ENCODE data around the gene IGIP. TPM values are rescaled to one million over a fixed set of nuclear protein-coding genes. Genes with fewer than 3 reads are reported as not detected.

Gene IGIP
- total and polyA plus RNA-seq, 10 donors: 4.7 to 20.4 (median 11.2) TPM

DNA sequence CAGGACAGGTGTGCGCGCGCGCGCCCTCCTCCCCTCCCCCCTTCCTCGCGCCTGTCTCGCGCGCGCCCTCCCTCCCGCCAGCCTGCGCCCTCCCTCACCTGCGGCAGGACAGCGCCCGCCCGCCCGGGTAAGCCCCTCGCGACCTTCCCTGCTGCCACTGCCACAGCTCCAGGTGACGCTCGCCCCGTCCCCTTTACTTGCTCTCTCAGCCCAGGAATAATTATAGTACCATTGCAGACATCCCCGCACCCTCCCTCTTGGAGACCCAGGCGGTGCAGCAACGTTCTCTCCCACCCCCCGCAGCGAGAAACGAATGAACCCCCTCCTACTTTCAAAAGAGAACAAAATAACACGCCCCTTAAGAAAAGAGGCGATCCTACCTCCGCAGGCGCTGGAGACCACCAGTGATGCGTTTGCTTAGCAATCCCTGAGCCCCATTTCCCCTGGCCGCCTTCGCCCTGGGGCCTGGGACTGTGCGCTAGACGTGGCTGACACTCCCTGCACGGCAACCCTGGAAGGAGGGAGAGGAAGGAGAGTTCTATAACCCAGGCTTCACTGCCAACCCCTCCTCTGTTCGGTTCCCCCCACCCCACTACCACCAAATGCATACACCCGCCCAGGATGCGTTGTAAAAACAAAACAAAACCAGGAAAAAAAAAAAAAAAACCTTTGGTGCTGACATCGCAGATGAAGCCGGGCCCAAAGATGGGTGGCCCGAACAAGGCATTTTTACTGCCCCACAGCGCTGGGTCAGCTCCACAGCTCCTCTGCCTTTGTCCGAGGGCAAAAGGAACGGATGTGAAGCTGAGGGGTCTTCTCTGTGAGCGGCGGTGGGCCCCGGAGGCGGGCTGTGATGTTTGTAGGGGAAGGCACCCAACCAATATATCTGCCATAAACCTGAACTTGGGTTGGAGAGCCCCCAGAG lies 17.4 kb upstream of the IGIP start:
- intact Hi-C loops (cut with DNase I; ENCODE audit: low total_unique reads): no loop called here
- DNase-seq: peak; percentile 85
- Histone ChIP-seq H3K9me3 (no peaks in the 10 kb centered on the region), H3K27ac (peak overlapping the region; percentile 96 to 99 (median 98)), H3K4me3 (peak overlapping the region; percentile 52 to 86 (median 66)), H3K4me1 (peaks cover 33 to 70% (median 54%) of the 10 kb centered on the region in 6 donors), H3K27me3 (replicated peaks in 1 of 7) (peaks cover 0 to 52% (median 0%) of the 10 kb centered on the region in 7 donors), H3K36me3 (no peaks in the 10 kb centered on the region)
- TF ChIP-seq POLR2A (IDR thresholded peaks at IDR 0.05) (no peak), POLR2AphosphoS5 (IDR thresholded peaks at IDR 0.05) (no peak), CTCF (IDR thresholded peaks at IDR 0.05 in 8 of 11, conservative IDR thresholded peaks at IDR 0.05 in 3 of 11) (no peak)
- WGBS, 5 donors: 1 to 3% (median 2%) methylated on average over 37 to 52 of the region's 52 CpGs

DNA sequence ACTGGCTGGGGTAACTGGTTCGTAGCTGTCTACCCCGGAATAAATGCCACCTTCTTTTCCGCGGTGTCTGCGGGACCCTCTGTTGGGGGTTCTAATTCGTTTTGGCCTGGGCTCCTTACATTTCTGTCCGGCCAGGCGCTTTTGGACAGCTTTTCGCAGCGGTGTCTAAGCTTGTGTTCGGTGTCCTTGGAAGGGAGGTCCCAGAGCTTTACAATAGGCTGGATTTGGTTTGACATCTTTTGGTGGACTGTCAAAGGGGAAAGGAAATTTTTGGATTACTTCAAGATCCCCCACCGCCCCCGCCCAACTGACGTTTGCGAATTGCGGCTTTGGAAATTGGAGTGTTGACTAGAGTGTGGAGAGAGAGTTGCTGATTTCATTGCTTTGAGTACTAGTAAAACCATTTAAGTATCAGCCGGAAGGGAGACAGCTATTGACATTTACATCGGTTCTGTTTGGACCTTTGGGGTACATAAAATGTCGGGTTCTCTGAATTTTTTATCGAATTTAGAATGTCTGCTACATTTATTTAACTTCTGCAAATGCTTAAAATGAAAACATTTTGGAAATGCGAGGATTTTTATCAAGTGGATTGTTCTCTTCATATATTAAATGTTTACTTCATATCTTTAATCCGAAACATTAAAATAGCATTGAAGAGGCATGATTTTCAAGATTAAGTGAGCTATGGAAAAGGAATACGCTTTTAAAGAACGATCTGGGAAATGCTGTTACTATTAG lies 16.5 kb upstream of the IGIP start:
- DNase-seq: peak; percentile 73
- no peak for TF ChIP-seq POLR2A (IDR thresholded peaks at IDR 0.05)
- no peak for TF ChIP-seq CTCF (IDR thresholded peaks at IDR 0.05 in 8 of 11, conservative IDR thresholded peaks at IDR 0.05 in 3 of 11)
- TF ChIP-seq POLR2AphosphoS5 (IDR thresholded peaks at IDR 0.05): no peak
- peaks cover 33 to 73% (median 55%) of the 10 kb centered on the region in 6 donors for H3K4me1 ChIP-seq
- H3K27ac ChIP-seq: peak overlapping the region in 7 of 8 donors; percentile 96 to 99 (median 98)
- no peaks in the 10 kb centered on the region for H3K36me3 ChIP-seq
- peak overlapping the region; percentile 52 to 86 (median 66) for H3K4me3 ChIP-seq
- 38 to 49% (median 43%) methylated on average over 24 of the region's 24 CpGs for WGBS, 5 donors
- intact Hi-C loops (cut with DNase I; ENCODE audit: low total_unique reads): no loop called here
- no peaks in the 10 kb centered on the region for H3K9me3 ChIP-seq
- peaks cover 0 to 53% (median 0%) of the 10 kb centered on the region in 7 donors for H3K27me3 ChIP-seq (replicated peaks in 1 of 7)

- no peak for DNase-seq
- Histone ChIP-seq H3K27ac (no peak overlapping the region), H3K36me3 (no peaks in the 10 kb centered on the region), H3K9me3 (no peaks in the 10 kb centered on the region), H3K4me3 (peak overlapping the region in 1 of 8 donors; percentile 86), H3K27me3 (replicated peaks in 1 of 7) (peaks cover 0 to 53% (median 0%) of the 10 kb centered on the region in 7 donors), H3K4me1 (peaks cover 33 to 79% (median 57%) of the 10 kb centered on the region in 6 donors)
- intact Hi-C loops (cut with DNase I; ENCODE audit: low total_unique reads): no loop called here
- TF ChIP-seq POLR2A (IDR thresholded peaks at IDR 0.05) (no peak), CTCF (IDR thresholded peaks at IDR 0.05 in 8 of 11, conservative IDR thresholded peaks at IDR 0.05 in 3 of 11) (no peak), POLR2AphosphoS5 (IDR thresholded peaks at IDR 0.05) (no peak)
- 67 to 81% (median 77%) methylated on average over 2 of the region's 2 CpGs for WGBS, 5 donors
Observed at GRCh38 chr5:140109759-140110645, 15.7 kb upstream of the IGIP start.

All from spleen (tissue), 11 donors.